OCI-LY7 (cell line): ENCODE measurements around the gene UBAP2L.

Experiments
- EZH2phosphoT487 ChIP-seq: fragments of 200-600 bp; sonication (generic); IDR thresholded peaks from 2 replicates; pipeline ENCODE4 v1.6.1; 2018; ENCODE audit warnings: low read depth, borderline replicate concordance, mild to moderate bottlenecking, mixed run types, antibody characterized with exemption, low read length, moderate library complexity, mixed read lengths
- TF ChIP-seq, protein P1 (sequence below): fragments of 200-600 bp; sonication (generic); conservative IDR thresholded peaks from 2 replicates; pipeline ENCODE4 v1.5.1; 2014; ENCODE audit warnings: mild to moderate bottlenecking, antibody characterized with exemption, low read length, moderate library complexity, mixed read lengths

- TF ChIP-seq, protein P1, sequence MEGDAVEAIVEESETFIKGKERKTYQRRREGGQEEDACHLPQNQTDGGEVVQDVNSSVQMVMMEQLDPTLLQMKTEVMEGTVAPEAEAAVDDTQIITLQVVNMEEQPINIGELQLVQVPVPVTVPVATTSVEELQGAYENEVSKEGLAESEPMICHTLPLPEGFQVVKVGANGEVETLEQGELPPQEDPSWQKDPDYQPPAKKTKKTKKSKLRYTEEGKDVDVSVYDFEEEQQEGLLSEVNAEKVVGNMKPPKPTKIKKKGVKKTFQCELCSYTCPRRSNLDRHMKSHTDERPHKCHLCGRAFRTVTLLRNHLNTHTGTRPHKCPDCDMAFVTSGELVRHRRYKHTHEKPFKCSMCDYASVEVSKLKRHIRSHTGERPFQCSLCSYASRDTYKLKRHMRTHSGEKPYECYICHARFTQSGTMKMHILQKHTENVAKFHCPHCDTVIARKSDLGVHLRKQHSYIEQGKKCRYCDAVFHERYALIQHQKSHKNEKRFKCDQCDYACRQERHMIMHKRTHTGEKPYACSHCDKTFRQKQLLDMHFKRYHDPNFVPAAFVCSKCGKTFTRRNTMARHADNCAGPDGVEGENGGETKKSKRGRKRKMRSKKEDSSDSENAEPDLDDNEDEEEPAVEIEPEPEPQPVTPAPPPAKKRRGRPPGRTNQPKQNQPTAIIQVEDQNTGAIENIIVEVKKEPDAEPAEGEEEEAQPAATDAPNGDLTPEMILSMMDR: no peak
- no peak for TF ChIP-seq EZH2phosphoT487
These were observed 11.9 kb upstream of the UBAP2L start for GRCh38 chr1:154208677-154209388.
